ENCODE data around the gene OXCT1.

OXCT1 gene

DNA sequence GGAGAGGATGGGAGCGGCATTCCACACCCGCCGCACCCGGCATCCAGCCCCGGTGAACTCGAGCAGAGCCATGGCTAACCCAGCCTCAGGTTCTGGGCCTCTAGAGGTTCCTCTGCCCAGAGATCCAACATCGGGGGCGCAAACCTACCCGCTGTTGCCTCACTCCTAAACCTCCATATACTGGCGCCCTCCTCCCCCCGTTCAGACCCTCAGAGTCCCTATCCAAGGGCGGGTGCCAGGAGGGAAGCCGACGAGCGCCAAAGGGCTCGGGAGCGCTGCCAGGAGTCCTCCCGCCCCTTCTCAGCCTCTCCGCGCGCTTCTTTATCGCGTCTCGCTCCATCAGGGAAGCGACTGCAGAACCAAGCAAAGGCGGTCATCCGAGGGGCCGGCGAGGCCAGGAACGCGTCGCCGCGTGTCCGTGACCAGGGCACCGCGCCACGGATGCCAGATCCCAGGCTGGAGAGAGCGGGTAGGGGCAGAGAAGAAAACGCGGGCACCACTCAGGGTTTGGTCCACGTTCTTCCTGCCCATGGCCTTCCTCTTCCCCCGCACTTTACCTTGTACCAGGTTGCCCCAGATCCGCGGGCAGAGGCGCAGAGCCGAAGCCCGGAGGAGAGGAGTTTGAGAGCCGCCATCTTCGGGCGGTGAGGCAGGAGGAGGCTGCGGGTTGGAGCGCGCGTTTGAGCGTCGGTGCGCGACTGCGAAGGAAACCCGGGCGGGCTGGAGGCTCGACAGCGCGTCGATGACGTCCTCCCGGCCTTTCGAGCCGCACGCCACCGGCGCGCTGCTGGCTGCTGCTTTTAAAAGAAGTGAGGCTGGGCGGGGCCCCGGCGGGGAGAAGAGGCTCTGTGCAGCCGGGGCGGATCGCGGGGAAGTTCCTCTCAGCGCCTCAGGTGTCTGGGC, at the start of gene OXCT1:
OXCT1 (minus strand) TSS at position 702 of the 903 bp plus-strand sequence; CDS start at position 635, 67 bp downstream.
- DNase-seq (ENCODE audit: low read depth), result peak; percentile 77

DNA sequence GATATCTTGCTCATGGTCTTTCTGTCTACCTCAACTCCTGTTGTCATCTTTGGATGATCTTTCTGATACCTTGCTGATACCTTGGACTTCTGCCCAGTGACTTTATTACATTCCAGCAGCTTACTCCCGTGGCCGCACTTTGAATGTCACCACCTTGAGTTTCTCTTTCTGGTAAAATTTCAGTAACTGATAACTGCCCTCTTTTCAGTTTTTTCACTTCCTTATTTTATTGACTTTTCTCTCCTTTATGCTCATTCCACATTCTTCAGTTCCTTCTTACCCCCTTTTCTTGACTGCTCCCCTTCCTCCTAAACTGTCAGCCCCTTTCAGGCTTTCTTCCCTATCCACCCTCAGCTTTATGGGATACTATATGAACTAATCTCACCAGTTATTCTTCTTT, 47.9 kb upstream of the OXCT1 start:
- no peak for DNase-seq (ENCODE audit: low read depth)

GRCh38 chr5:41908374-41909079, 38.3 kb upstream of the OXCT1 start:
- DNase-seq (ENCODE audit: low read depth), result peak; percentile 66

DNA sequence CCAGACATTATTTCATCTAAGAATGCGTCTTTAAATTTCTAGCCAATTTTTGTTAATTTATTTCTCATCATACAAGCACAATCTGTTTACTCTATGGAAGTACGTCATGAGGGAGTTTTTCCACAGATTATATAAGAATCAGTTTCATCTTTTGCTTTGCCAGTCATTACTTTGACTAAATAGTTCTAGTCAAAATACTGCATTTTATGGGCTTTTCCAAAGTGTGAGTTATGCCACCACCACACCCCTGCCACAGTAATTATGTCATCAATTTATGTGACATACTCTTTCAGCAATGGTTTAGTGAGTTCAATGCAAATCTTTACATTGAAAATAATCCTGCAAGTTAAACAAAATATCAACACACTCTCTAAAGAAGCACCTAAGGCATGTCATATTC, 35.9 kb upstream of the OXCT1 start:
- DNase-seq (ENCODE audit: low read depth), result no peak

DNA sequence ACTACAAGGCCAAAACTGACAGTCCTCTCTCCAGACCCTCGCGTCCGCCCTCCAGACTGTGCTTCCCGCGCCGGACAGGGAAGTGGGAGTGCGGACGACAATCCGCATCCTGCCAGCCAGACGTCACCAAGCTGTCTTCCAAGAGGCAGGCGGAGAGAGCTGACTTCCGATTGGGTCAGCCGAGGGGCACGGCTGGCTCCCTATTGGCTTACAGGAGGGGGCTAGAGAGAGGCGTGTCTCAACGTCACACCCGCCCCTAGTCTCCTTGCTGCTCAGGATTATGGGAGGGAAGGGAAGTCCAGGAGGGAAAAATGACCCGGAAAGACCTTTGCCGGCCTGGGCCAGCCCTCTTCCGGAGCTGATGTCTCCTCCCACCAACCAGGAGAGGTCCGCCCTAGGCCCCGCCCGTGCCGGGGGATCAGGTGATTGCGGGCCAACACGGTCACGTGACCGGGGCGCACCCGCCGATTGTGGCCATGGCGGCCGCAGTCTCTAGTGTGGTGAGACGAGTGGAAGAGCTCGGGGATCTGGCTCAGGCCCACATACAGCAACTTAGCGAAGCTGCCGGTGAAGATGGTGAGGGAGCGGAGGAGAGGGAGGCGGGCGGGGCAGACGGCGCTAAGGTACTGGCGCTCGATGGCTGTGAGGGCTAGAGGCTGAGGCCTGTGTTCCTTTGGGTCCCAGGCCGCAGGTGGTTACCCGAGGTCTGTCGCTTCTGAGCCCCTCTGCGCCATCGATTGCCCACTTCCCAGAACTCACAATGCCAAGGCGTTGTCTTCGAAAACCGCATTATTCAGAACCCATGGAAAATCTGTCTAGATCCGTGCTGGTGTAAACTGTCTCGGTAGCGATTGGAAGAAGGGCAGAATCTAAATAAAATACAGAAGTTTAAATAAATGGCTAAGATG, 33.9 kb upstream of the OXCT1 start, which contains the start of gene RIMOC1:
RIMOC1 (plus strand) TSS at position 453 of the 908 bp plus-strand sequence; CDS start at position 477, 24 bp downstream.
- DNase-seq (ENCODE audit: low read depth), result peak; percentile 100

GRCh38 chr5:41903382-41903891, 33.2 kb upstream of the OXCT1 start:
- DNase-seq (ENCODE audit: low read depth), result no peak

DNA sequence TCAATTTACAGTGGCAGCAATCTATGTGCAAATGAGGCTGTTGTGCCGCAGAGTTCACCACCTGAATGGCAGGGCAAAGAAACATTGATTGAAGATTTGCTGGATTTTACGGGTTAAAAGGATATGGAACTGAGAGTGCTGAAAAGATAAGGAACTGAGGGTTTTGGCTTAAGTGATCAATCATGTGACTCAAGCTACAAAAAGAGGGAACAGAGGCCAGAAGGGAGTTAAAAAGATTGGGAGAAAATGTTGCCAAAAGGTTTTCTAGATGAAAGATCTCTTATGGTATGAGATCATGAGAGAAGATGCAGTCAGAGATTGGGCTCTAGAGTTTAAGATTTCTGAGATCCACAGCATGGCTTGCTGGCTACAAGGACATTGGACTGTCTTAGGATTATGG, 26.0 kb upstream of the OXCT1 start:
- DNase-seq (ENCODE audit: low read depth), result no peak

GRCh38 chr5:41893074-41893851, 23.0 kb upstream of the OXCT1 start:
- DNase-seq (ENCODE audit: low read depth), result no peak

DNA sequence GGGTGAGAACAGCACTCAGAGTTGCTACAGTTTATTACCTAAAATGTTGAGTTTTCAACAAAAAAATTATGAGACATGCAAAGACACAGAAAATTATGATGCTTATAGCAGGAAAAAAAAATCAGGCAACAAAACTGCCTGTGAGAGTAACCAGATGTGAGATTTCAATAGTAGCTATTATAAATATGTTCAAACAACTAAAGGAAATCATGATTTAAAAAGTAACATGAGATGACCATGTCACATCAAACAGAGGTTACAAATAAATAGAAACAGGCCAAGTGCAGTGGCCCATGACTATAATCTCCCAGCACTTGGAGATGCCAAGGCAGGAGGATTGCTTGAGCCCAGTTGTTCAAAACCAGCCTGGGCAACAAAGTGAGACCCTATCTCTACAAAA, 21.8 kb upstream of the OXCT1 start:
- no peak for DNase-seq (ENCODE audit: low read depth)

DNA sequence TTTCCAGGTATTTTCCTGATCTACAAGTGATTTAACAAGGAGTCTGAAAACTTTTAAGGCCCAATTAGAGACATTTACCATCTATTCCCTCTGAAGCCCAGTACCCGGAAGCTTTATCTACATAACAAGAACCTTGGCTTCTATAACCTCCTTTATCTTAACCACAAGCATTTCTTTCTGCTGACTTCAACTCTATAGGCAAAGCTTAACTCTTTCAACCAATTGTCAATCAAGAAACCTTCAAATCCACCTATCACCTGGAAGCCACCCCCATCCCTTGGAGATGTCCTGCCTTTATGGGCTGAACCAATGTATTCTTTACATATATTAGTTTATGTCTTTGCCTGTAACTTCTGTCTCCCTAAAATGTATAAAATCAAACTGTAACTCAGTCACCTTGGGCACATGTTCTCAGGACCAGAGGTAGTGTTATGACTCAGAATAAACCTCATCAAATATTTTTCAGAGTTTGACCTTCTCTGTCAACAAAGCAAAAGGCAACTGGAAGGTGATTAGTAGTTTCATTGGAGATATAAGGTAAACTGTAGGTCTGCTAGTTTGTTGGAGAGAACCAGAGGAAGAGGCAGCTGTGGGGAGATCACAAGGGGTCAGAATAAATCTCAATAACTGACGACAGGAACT, 21.0 kb upstream of the OXCT1 start:
- no peak for DNase-seq (ENCODE audit: low read depth)

- no peak for DNase-seq (ENCODE audit: low read depth)
Measured at GRCh38 chr5:41885286-41885685, 15.1 kb upstream of the OXCT1 start.

GRCh38 chr5:41883936-41884335, 13.7 kb upstream of the OXCT1 start:
- DNase-seq (ENCODE audit: low read depth), result no peak

GRCh38 chr5:41883243-41883642, 13.0 kb upstream of the OXCT1 start:
- DNase-seq (ENCODE audit: low read depth), result no peak

DNA sequence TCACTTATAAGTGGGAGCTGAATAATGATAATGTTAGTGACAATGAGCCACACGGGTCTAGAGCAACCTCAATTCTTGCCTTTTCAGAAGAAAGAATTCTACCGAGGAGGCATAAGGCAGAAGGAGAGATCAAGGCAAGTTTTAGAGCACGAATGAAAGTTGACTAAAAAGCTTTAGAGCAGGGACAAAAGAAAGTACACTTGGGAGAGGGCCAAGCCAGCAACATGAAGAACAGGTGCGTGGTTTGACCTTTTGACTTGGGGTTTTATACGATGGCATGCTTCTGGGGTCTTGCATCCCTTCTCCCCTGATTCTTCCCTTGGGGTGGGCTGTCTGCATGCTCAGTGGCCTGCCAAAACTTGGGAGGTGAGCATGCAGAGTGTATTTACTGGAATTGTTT, 12.5 kb upstream of the OXCT1 start:
- no peak for DNase-seq (ENCODE audit: low read depth)

GRCh38 chr5:41878643-41879478, 8.6 kb upstream of the OXCT1 start:
- DNase-seq (ENCODE audit: low read depth), result no peak

- no peak for DNase-seq (ENCODE audit: low read depth)
Measured at GRCh38 chr5:41878173-41878572, 7.9 kb upstream of the OXCT1 start.

GRCh38 chr5:41877408-41877807, 7.2 kb upstream of the OXCT1 start:
- no peak for DNase-seq (ENCODE audit: low read depth)

- DNase-seq (ENCODE audit: low read depth), result no peak
Measured at GRCh38 chr5:41876678-41877077, 6.5 kb upstream of the OXCT1 start.

GRCh38 chr5:41875121-41875520, 4.9 kb upstream of the OXCT1 start:
- DNase-seq (ENCODE audit: low read depth), result no peak

Data from amniotic epithelial cell (primary cell).